Lung (tissue), 12 donors: ENCODE measurements around the gene PRKCE. TPM values are rescaled to one million over a fixed set of nuclear protein-coding genes. Genes with fewer than 3 reads are reported as not detected.

Experiments
- ATAC-seq: fragments of 200-7000 bp; cut with Tn5 transposase; one replicate; pipeline ENCODE4 v1.9.1; 2020; ENCODE audit warnings: moderate number of reproducible peaks; ENCODE audit not compliant: insufficient read depth, low FRiP score
- DNase-seq, 3 donors: peaks; one replicate each; pipeline ENCODE4 v3.0.0-alpha.2; 2013 to 2017
- H3K27ac ChIP-seq, 2 donors: one replicate each; pipeline ENCODE4 v1.5.1; 2013; ENCODE audit warnings: mild to moderate bottlenecking in 2 of 2, moderate library complexity in 2 of 2, control low read depth in 1 of 2, inconsistent platforms in 1 of 2, low read depth in 1 of 2, low read length in 1 of 2
- H3K27me3 ChIP-seq, 3 donors: one replicate each; pipeline ENCODE4 v1.5.1; 2013; ENCODE audit warnings: low read length in 2 of 3; ENCODE audit not compliant: control insufficient read depth in 3 of 3, insufficient read depth in 3 of 3
- H3K36me3 ChIP-seq, 4 donors: one replicate each; pipeline ENCODE4 v1.5.1; 2013; ENCODE audit warnings: low read length in 4 of 4, mild to moderate bottlenecking in 1 of 4, moderate library complexity in 1 of 4; ENCODE audit not compliant: control insufficient read depth in 4 of 4, insufficient read depth in 4 of 4
- H3K4me1 ChIP-seq, 5 donors: one replicate each; pipeline ENCODE4 v1.5.1; 2013; ENCODE audit warnings: low read length in 5 of 5, mild to moderate bottlenecking in 2 of 5, moderate library complexity in 1 of 5; ENCODE audit not compliant: control insufficient read depth in 5 of 5, insufficient read depth in 5 of 5
- H3K4me3 ChIP-seq: one replicate; pipeline ENCODE4 v1.5.1; 2013; ENCODE audit warnings: mild to moderate bottlenecking, control low read depth, moderate library complexity
- H3K9ac ChIP-seq, 2 donors: one replicate each; pipeline ENCODE4 v1.5.1; 2013; ENCODE audit warnings: low read length in 2 of 2, control low read depth in 1 of 2; ENCODE audit not compliant: insufficient read depth in 1 of 2
- H3K9me3 ChIP-seq, 4 donors: one replicate each; pipeline ENCODE4 v1.5.1; 2013; ENCODE audit warnings: low read length in 3 of 4, mild to moderate bottlenecking in 1 of 4, moderate library complexity in 1 of 4; ENCODE audit not compliant: control insufficient read depth in 4 of 4, insufficient read depth in 3 of 4
- CTCF ChIP-seq: IDR thresholded peaks from 2 replicates; pipeline ENCODE4 v1.5.1; 2012; ENCODE audit warnings: mild to moderate bottlenecking; ENCODE audit errors: control extremely low read depth, extremely low read depth
- WGBS, 2 donors: extraction: QIAGEN DNeasy Blood & Tissue Kit; methylation state at CpG; one replicate each; pipeline ENCODE4 v1.1.7; 2013; 5-methylcytosine and 5-hydroxymethylcytosine counted together
- polyA plus RNA-seq, 2 donors: library from polyadenylated mRNA; stranded (reverse); fragments of 200-250 nt; gene quantifications; one replicate each; pipeline ENCODE4 v1.2.1, GENCODE V29; 2013
- total RNA-seq, 2 donors: library from RNA; depleted of rRNA in 1 of 2; stranded (reverse); fragments of >200 nt in 1 of 2; gene quantifications; one replicate each; pipeline ENCODE4 v1.2.1, GENCODE V29; 2014 to 2021
- donor health status: control.
- donor health status: control.
- donor health status: Bipolar disorder and iron deficiency.
- donor health status: healthy.
- donor health status: DM: yes; HTN: yes; CAD: no.

Gene PRKCE
- total and polyA plus RNA-seq, 4 donors: 12.5 to 82.2 (median 32.1) TPM

DNA sequence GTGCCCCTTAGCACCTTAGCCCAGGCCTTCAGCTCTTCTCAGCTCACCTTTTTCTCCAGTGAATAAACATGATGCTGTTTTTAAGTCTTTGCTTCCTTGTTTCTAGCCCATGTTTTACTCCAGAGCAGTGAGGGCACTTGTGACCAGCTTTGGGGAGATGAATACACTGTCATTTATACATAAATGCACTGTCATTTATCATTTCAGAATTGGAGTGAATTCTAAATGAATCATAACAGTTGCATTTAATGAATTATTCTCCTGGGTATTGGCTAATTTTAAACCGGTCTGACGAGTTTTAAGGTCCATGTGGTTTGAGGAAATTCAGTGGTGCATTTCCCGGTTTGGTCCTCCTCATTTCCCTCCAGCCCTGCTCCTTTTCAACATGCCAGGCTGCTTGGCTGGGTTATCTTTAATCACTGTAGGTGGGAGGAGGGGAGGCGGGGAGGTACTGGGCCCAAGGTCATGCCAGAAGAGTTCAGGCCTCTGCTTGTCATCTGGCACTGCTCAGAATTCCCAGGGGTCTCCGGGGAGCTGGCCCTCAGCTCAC is 23.9 kb downstream of the PRKCE start:
- Histone ChIP-seq H3K9ac (no peak overlapping the region), H3K4me3 (no peak overlapping the region), H3K4me1 (peaks cover 4 to 26% (median 8%) of the 10 kb centered on the region in 5 donors), H3K27me3 (no peaks in the 10 kb centered on the region), H3K27ac (peak overlapping the region; percentile 58 to 84), H3K36me3 (no peaks in the 10 kb centered on the region), H3K9me3 (no peaks in the 10 kb centered on the region)
- 45 to 56% methylated on average over 5 of the region's 5 CpGs for WGBS, 2 donors
- TF ChIP-seq CTCF: no peak
- ATAC-seq: peak; percentile 84
- DNase-seq: peak; percentile 28 to 77 (median 57)

- no peak overlapping the region for H3K4me3 ChIP-seq
- ATAC-seq (no peak), DNase-seq (no peak)
- peak overlapping the region; percentile 58 to 79 for H3K27ac ChIP-seq
- WGBS, 2 donors: 88 to 91% methylated on average over 5 of the region's 5 CpGs
- H3K27me3 ChIP-seq: no peaks in the 10 kb centered on the region
- H3K9me3 ChIP-seq: no peaks in the 10 kb centered on the region
- H3K9ac ChIP-seq: no peak overlapping the region
- peaks cover 4 to 28% (median 8%) of the 10 kb centered on the region in 5 donors for H3K4me1 ChIP-seq
- no peak for TF ChIP-seq CTCF
- no peaks in the 10 kb centered on the region for H3K36me3 ChIP-seq
Measured at GRCh38 chr2:45676088-45676487, 24.6 kb downstream of the PRKCE start.

GRCh38 chr2:45678791-45679348 is 27.4 kb downstream of the PRKCE start:
- no peak for ATAC-seq
- 93 to 94% methylated on average over 4 of the region's 4 CpGs for WGBS, 2 donors
- Histone ChIP-seq H3K9me3 (no peaks in the 10 kb centered on the region), H3K27ac (no peak overlapping the region), H3K4me3 (no peak overlapping the region), H3K9ac (no peak overlapping the region), H3K27me3 (no peaks in the 10 kb centered on the region), H3K36me3 (no peaks in the 10 kb centered on the region), H3K4me1 (peaks cover 4 to 35% (median 9%) of the 10 kb centered on the region in 5 donors)
- DNase-seq: no peak
- no peak for TF ChIP-seq CTCF
